ENCODE data around the gene CEP85L.

The CEP85L gene

DNA sequence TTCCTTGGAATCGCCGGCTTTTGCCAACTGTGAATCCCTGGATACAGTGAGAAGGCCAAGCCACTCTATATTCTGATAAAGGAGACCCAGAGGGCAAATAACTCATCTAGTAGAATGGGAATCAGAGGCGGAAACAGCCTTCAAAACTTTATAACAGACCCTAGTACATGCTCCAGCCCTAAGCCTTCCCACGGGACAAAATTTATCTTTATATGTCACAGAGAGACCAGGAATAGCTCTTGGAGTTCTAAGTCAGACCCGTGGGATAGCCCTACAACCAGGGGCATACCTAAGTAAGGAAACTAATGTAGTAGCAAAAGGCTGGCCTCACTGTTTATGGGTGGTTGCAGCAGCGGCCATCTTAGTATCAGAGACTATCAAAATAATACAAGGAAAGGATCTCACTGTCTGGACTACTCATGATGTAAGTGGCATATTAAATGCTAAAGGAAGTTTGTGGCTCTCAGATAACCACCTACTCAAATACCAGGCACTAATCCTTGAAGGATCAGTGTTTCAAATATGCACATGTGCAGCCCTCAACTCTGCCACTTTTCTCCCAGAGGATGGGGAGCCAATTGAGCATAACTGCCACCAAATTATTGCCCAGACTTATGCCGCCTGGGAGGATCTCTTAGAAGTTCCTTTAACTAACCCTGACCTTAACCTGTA, 29.5 kb downstream of the CEP85L start:
- DNase-seq (ENCODE audit: low read depth in 3 of 3) = no peak

DNA sequence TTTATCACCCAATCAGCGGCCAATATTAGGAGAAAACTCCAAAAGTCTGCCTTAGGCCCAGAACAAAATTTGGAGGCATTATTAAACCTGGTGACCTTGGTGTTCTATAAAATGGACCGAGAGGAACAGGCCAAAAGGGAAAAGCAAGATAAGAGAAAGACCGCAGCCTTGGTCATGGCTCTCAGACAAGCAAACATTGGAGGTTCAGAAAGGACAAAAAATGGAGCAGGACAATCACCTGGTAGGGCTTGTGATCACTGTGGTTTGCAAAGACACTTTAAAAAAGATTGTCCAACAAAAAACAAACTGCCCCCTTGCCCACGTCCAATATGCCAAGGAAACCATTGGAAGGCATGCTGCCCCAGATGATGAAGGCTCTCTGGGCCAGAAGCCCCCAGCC, 31.2 kb downstream of the CEP85L start:
- DNase-seq (ENCODE audit: low read depth in 3 of 3) = no peak

DNA sequence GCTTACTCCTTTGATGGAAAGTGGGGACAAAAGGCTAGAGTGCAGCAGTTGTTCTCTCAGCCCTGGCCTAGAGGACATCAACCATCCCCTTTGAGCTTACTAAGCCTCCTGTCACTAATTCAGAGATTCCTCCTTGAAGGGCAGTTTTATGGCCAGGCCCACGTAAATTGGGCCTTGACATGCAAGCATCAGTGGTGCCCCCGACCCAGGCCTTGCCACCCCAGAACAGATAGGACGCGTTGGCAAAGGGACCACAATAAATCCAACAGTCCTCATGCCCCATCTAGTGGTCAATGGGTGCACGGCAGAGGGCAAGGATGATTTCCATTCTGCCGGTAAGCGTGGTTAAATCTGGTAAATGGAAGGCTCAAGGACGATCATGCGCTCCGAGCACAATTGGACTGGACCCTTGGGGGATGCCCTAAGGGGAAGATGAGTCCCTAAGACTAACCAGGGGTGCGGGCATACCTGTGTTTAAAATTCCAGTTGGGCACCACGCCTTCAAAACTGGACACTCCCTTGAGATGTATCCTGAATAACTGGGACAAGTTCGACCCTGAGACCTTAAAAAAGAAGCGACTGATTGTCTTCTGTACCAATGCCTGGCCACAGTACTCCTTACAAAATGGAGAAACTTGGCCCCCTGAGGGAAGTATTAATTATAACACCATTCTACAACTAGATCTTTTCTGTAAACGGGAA, 32.6 kb downstream of the CEP85L start:
- peak; percentile 35 to 51 (median 37) for DNase-seq (ENCODE audit: low read depth in 3 of 3)

DNA sequence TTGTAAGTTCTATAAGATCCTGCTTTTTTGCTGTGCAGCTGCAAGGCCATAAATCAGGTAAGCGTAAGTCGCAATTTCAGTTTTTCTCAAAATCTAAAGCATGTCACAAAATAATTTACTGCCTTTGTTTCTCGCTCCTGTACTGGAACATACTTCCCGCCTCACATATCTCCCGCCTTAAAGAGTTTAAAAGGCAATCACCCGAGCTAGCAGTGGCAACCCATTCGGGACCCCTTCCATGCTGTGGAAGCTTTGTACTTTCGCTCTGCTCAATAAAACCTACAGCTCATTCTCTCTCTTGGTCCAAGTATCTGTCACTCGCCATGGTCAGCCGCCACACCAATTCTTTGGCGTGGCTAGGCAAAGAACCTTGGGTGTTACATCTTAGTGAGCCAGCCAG, 34.0 kb downstream of the CEP85L start:
- no peak for DNase-seq (ENCODE audit: low read depth in 3 of 3)

DNA sequence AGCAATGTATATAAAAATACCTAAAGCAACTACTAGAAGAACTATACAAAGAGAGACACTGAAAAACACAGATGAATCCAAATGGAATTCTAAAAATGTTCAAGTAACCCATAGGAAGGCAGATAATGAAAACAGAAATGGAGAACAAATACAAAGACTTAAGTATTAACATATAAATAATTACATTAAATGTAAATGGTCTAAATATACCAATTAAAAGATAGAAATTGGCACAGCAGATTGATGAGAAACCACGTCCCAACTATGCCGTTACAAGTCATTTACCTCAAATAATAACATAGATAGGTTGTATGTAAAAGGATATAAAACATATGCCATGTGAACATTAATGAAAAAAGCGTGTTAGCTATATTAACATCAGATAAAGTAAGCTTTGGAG, 40.1 kb downstream of the CEP85L start:
- no peak for DNase-seq (ENCODE audit: low read depth in 3 of 3)

DNA sequence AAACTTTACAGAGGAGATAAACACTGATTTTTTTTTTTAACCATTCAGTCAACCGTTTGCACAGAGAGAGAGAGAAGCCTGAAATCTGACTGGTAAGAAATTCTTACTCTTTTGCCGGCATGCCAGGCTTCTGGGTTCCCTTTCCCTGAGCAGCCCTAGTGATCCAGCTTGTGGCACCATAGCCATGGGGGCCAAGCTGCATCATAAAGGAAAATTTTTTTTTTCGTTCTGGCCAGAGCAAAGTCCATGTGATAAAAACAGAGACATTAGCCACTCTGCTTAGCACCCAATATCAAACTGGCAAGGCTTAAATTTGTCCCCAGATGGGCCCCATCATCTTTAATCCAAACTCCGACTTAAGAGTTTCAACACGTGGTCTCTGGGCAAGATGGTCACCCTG, 44.5 kb downstream of the CEP85L start:
- no peak for DNase-seq (ENCODE audit: low read depth in 3 of 3)

DNA sequence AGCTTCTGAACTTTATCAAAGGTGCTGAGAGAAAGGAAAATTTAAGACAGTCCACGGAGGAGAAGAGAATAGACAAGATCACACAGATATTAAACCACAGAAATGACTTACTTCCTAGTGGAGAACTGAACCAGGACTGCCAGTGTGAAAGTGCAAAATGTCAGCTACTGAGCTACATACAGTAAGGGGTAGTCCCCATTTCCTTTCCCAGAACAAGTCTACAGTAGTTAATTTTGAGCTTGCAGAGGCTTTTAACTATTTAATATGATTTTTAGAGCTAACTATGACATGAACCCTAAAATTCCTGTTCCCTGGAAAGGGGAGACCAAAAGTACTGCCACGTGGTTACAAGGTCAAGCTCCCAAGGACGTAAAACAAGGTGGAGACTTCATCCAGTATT, 45.1 kb downstream of the CEP85L start:
- DNase-seq (ENCODE audit: low read depth in 3 of 3) = no peak

DNA sequence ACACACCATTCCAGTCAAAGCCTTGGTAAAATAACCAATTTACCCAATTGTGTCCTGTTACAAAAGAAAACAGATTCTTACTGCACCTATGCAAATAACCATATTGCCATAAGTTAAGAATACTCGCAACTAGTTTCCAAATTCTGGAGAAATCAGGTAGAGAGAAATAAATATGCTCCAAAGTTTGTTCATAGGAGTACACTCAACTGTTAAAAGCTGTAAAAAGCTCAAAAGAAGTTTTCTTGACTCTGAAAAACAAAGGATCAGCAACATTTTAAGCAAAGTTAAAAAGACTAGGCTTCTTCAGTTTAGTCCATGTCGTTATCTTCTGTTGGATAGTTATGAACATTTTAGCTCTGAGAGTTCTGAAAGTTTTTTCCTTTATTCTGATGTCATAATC, 48.0 kb downstream of the CEP85L start:
- DNase-seq (ENCODE audit: low read depth in 3 of 3) = no peak

DNA sequence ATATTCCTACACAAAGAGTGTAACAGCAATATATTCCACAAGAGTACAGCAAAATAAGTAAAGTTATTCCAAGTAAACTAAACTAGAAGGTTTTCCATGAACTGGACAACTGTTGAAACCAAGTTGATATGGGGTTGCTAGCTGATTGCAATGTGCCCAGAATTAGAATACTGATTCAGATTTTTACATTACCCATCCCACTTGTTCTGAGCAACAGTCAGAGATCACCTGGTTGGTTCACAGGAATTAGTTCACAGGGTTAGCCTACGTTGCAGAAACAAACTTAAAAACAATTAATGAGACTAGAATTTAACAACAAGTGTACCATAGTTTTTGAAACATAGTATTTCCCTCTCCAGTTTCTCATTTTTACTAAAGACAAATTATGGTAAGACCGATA, 49.1 kb downstream of the CEP85L start:
- DNase-seq (ENCODE audit: low read depth in 3 of 3) = no peak

DNA sequence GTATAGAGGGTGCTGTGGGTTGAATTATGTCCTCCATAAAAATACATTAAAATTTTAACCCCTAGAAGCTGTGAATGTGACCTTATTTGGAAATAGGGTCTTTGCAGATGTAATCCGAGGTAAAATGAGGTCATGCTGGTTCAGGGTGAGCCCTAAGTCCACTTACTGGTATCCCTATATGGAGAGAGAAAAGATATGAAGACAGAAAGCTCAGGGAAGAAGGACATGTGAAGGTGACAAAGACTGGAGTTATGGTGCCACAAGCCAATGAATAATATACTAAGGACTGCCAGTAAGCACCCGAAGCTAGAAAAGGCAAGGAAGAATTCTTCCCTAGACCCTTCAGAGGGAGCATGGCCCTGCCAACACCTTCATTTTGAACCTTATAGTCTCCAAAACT, 53.1 kb downstream of the CEP85L start:
- no peak for DNase-seq (ENCODE audit: low read depth in 3 of 3)

DNA sequence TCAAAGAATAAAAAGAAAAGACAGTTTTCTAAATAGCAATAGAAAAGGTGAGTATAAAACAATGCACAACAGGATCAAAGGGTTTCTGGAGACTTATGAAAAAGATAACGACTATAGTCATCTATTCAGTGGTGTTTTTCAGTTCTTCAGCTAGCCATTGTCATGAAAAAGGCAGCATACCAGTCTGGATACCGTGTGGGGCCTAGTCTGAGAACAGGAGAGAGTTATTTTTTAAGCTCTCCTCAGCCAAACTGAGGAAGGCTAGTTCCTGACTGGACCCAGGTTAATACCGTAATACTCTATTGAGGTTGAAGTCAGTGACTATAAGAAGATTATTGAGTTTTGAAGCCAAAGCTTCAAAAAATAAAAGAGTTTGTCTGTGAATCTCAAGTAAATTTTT, 53.8 kb downstream of the CEP85L start:
- DNase-seq (ENCODE audit: low read depth in 3 of 3) = no peak

DNA sequence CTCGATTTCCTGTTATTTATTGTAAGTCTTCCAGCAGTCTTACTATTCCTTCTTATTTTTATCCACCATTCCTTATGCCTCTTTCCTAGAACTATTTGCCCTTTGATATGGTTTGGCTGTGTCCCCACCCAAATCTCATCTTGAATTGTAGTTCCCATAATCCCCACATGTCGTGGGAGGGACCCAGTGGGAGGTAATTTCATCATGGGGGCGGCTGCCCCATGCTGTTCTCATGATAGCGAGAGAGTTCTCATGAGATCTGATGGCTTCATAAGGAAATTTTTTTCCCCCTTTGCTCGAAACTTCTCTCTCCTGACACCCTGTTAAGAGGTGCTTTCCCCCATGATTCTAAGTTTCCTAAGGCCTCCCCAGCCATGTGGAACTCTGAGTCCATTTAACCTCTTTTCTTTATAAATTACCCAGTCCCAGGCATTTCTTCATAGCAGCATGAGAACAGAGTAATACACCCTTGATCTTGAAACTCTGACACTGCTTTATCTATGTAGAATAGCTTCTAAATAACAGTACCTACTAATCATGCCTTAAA, 54.5 kb downstream of the CEP85L start:
- no peak for DNase-seq (ENCODE audit: low read depth in 3 of 3)

DNA sequence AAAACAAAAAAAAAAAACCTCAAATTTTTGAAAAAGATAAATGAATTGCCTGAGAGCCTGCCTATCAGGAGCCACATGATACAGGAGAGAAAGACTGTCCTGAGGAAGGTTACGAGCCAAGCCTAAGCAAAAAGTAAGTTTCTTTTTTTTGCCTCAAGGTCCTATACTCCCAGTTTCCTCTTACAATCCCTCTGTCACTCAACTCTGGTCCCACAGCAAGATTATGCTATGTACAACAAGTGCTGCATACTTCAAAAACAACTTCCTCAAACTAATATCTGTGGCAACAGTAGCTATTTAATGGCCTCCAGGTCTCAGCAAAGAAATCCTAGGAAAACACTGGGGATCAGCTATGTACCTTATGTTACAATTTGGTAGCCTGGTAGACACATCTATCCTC, 56.5 kb downstream of the CEP85L start:
- no peak for DNase-seq (ENCODE audit: low read depth in 3 of 3)

DNA sequence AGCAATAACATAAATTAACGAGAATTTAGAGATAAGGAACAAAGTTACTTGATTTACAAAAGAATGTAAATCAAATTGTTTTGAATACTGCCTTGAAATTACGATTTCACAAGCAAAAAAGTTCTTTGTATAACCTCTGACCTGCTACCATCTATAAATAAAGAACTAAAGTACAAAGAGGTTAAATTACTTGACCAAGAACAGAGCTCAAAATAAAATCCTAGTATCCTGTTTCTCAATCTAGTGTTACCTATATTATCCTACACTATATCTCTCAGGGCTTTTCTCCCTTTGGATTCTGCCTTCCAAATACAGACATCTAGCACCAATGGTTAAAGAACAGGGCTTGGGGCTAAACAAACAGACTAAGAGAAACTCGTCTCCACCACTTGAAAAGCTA, 59.5 kb downstream of the CEP85L start:
- DNase-seq (ENCODE audit: low read depth in 3 of 3) = no peak

DNA sequence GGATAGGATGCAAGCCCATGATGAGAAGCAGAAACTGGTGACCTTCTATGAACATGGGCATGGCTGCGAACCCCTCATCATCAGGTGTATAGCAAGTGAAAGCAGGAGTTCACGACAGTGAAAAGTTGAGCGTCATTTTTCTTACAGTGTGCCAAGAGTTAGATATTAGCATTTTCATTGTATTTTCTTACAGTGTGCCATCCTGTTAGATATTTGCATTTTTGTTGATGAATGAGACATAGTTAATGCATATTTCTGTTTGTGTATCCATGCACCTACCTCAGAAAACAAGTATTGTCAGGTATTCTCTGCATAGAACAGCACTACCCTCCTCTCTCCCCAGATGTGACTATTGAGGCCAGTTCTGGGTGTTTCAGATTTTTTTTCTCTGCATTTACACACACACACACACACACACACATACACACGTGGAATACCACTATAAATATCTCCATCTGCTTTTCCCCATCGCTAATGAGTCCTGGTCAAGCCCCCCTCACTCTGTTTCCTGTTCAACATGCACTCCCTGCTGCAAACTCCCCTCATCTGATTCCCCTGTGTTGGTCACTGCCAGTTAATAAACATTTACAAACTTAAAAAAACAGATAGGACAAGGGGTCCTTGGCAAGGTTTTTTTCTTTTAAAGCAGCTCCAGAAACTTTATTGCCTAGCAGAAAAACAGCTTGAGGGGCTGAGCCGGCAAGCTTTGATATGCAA, 61.6 kb downstream of the CEP85L start:
- DNase-seq (ENCODE audit: low read depth in 3 of 3) = no peak

DNA sequence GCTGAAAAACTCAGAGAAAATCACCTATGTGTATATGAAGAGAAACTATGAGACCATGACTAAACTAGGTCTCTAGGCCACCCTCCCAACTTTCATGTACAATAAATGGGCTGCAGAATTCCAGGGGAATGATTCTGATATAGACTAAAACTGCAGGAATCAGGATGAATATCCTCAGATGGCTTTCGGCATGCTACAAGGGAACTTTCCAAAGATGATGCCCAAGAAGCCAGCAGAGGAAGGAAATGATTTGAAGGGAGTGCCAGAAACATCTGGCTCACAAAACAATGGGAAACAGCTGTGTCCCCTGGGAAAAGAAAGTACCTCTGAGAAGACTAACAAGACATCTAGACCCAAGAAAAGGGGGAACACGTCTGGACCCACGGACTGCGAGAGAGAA, 62.2 kb downstream of the CEP85L start:
- DNase-seq (ENCODE audit: low read depth in 3 of 3) = no peak

DNA sequence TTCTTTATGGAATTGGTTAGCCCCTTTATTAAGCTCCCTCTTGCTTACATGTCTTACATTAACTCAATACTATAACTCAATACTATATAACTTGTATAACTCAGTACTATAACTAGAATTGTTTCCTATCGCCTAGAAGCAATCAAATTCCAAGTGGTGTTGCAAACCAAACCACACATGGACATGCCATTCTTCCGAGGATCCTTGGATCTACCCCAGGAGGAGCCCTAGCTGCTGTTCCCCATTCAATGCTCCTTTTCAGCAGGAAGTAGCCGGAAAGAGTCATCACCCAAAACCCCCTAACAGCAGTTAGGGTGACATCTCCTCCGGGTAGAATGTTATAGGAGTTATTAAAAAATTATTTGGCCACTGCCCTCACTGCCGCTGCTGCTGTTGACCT, 62.8 kb downstream of the CEP85L start:
- no peak for DNase-seq (ENCODE audit: low read depth in 3 of 3)

DNA sequence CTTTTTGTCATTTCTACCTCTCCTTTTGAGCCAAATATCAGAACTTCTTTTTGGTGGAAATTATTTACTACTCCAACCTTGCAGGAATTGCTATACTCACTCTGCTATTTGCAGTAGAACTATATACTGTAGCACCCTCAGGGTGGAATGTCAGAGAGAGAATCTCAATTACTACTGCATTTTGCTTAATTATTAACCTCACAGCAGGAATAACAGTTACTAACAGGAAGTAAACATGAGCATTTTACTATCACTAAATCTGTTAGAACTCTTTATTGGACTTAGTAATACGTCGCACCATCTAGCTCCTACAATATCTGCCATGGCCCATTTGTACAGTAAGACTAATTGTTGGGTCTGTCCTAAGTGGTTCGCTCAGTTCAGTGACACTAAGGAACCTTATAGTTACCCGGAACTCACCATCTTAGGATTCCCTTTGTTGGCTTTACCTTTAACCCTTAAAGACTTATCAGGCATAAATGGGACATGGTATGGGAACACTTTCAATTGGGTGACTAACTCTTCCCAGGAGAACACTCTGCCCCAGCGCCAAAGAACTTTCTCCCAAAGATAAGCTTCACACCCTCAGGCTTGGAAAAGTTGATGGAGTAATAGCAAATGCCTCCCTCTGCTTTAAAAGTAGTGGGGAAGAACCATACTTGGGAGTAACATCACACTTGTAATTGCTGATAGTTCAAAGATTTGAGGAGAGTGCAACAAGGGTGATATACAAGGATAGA, 64.5 kb downstream of the CEP85L start:
- DNase-seq (ENCODE audit: low read depth in 3 of 3) = no peak

DNA sequence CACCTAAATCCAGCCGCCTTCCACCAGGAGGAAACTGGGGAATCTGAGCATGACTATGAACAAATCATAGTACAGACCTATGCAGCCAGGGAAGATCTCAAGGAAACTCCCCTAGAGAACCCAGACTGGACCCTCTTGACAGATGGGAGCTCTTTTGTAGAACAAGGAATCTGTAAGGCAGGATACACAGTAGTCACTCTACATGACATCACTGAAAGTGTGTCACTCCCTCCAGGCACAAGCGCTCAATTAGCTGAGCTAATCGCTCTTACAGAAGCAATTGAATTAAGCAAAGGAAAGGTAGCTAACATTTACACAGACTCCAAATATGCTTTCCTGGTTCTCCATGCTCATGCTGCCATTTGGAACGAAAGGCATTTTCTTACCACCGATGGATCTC, 66.5 kb downstream of the CEP85L start:
- DNase-seq (ENCODE audit: low read depth in 3 of 3) = no peak

DNA sequence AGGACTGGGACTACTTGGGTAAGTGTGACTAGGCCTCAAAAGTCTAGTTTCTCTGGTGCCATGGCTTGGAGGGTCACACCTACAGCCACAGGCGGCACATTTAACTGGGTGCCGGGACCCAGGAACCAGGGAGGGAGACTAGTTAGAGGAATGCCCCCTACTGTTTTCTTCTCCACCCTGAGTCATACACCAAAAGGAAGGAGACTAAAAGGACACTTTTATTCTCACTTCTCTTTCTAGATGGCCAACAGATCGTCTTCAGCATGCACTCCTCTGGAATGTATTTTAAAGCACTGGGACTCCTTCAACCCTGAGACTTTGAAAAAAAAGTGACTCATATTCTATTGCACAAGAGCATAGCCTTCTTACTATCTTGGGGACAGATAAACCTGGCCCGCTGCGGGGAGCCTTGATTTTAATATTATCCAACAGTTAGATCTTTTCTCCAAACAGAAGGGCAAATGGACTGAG, 69.9 kb downstream of the CEP85L start:
- DNase-seq (ENCODE audit: low read depth in 3 of 3) = no peak

DNA sequence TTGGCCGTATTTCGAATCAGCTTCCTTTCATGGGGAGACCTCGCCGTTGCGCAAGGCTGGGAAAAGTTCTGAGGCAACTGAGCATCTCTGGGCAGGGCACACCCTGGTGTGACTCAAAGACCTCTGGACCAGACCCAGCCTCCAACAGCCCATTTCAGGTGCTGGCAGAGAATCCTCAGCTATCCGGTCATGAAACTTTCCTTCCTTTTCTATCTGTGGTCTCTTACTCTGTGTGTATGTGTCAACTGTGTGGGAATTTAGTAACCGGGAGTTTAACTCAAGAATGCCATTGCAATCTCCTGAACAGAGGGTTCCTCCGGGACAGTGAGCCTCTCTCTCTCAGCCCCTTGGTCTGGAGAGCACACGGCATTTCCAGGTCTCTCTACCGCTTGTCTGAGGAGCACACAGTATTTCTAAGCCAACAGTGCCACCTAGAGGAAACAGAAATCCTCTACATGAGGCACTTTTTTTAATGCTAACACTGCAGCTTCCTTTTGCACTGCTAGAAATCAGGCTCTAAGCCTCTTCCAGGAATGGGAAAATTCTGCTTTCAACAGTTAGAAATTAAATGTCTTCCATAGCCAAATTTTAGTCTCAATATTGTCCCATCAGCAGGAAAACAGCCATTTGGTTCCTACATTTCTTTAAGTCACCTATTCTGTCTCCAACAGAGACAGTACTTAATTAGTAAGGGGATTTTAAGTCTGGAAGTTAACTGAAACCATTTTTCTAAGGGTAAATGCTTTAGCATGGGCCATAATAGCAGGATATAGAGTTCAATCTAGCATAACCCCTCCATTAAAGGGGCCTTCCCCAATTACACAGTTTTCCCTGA, 70.6 kb downstream of the CEP85L start:
- DNase-seq (ENCODE audit: low read depth in 3 of 3) = no peak

Measured in stimulated activated CD4-positive, alpha-beta T cell treated with anti-CD3 and anti-CD28 coated beads, TNF-alpha, amount 100 ng/mL, for 48 hours (primary cell).